ENCODE measurements around the gene GINS2. TPM values are rescaled to one million over a fixed set of nuclear protein-coding genes. Genes with fewer than 3 reads are reported as not detected.

Gene GINS2
- total RNA-seq, 1 experiment from 2014 or later: 53.3 TPM

DNA sequence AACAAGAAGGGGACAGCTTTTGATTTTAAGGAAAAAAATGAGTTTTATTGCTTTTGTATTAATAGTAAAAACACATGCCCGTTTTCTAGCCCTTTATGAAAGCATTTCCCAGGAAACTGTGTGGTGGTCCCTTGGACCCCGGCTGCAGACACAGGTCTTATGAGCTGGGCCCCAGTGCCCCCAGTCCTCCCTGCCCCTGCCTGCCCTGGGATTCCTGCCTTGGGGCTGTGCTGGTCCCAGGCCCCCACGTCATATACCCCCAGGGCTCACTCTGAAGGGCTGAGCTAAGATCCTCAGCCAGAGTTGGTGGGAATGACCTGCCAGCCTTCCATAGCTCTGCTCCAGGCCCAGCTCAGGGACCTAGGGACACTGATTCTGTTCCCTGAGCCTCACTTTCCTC is 30.8 kb downstream of the GINS2 start (continued):
- TF ChIP-seq, protein P1, sequence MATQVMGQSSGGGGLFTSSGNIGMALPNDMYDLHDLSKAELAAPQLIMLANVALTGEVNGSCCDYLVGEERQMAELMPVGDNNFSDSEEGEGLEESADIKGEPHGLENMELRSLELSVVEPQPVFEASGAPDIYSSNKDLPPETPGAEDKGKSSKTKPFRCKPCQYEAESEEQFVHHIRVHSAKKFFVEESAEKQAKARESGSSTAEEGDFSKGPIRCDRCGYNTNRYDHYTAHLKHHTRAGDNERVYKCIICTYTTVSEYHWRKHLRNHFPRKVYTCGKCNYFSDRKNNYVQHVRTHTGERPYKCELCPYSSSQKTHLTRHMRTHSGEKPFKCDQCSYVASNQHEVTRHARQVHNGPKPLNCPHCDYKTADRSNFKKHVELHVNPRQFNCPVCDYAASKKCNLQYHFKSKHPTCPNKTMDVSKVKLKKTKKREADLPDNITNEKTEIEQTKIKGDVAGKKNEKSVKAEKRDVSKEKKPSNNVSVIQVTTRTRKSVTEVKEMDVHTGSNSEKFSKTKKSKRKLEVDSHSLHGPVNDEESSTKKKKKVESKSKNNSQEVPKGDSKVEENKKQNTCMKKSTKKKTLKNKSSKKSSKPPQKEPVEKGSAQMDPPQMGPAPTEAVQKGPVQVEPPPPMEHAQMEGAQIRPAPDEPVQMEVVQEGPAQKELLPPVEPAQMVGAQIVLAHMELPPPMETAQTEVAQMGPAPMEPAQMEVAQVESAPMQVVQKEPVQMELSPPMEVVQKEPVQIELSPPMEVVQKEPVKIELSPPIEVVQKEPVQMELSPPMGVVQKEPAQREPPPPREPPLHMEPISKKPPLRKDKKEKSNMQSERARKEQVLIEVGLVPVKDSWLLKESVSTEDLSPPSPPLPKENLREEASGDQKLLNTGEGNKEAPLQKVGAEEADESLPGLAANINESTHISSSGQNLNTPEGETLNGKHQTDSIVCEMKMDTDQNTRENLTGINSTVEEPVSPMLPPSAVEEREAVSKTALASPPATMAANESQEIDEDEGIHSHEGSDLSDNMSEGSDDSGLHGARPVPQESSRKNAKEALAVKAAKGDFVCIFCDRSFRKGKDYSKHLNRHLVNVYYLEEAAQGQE (IDR thresholded peaks at IDR 0.05; ENCODE audit: low read depth): no peak
- TF ChIP-seq POLR2A (IDR thresholded peaks at IDR 0.05; ENCODE audit: borderline replicate concordance, extremely low read depth, insufficient read depth, insufficient read length) (no peak), SIN3A (IDR thresholded peaks at IDR 0.05; ENCODE audit: low read depth) (no peak), ZNF274 (IDR thresholded peaks at IDR 0.05; ENCODE audit: low read depth, low read length) (no peak), ELF1 (IDR thresholded peaks at IDR 0.05; ENCODE audit: borderline replicate concordance, low read depth) (no peak), ZFX (IDR thresholded peaks at IDR 0.05) (no peak), RAD21 (IDR thresholded peaks at IDR 0.05; ENCODE audit: low read depth) (no peak)
- TF ChIP-seq, protein P2, sequence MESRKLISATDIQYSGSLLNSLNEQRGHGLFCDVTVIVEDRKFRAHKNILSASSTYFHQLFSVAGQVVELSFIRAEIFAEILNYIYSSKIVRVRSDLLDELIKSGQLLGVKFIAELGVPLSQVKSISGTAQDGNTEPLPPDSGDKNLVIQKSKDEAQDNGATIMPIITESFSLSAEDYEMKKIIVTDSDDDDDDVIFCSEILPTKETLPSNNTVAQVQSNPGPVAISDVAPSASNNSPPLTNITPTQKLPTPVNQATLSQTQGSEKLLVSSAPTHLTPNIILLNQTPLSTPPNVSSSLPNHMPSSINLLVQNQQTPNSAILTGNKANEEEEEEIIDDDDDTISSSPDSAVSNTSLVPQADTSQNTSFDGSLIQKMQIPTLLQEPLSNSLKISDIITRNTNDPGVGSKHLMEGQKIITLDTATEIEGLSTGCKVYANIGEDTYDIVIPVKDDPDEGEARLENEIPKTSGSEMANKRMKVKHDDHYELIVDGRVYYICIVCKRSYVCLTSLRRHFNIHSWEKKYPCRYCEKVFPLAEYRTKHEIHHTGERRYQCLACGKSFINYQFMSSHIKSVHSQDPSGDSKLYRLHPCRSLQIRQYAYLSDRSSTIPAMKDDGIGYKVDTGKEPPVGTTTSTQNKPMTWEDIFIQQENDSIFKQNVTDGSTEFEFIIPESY (IDR thresholded peaks at IDR 0.05; ENCODE audit: extremely low read depth, insufficient replicate concordance, low read length): no peak

DNA sequence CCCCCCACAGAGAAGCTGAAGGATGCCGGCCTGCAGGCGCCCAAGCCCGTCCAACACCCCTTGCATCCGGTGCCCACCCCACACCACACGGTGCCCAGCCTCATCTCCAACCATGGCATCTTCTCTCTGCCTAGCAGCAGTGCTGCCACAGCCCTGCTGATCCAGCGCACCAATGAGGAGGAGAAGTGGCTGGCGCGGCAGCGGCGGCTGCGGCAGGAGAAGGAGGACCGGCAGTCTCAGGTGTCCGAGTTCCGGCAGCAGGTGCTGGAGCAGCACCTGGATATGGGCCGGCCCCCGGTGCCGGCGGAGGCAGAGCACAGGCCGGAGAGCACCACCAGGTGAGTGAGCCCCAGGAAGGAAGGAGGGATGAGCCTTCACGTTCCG is 31.5 kb downstream of the GINS2 start:
- Histone ChIP-seq H2AFZ (ENCODE audit: low read depth, low read length, poor library complexity, severe bottlenecking) (no peak overlapping the region), H3K27me3 (ENCODE audit: insufficient read depth, low read length) (no peaks in the 10 kb centered on the region), H3K36me3 (ENCODE audit: control insufficient read depth in 1 of 2, insufficient read depth in 2 of 2, low read length in 2 of 2) (peaks cover 40 to 53% of the 10 kb centered on the region in 2 experiments), H4K20me1 (ENCODE audit: insufficient read depth) (peaks cover 4% of the 10 kb centered on the region; the same call in 1 of the 2 replicates), H3K9me3 (ENCODE audit: control insufficient read depth in 1 of 2, insufficient read depth in 1 of 2, low read depth in 1 of 2, low read length in 2 of 2) (no peaks in the 10 kb centered on the region), H3K4me3 (replicated peaks in 1 of 2; ENCODE audit: low read depth in 1 of 2, low read length in 2 of 2) (no peak overlapping the region), H3K9me2 (ENCODE audit: insufficient read depth) (no peaks in the 10 kb centered on the region), H3K4me1 (ENCODE audit: control insufficient read depth in 1 of 2, insufficient read depth in 2 of 2, low read length in 2 of 2) (peaks cover 0 to 20% of the 10 kb centered on the region in 2 experiments; a peak in 2 of 4 replicates), H3K4me2 (ENCODE audit: low read length) (no peak overlapping the region), H3K9ac (ENCODE audit: low read length) (no peak overlapping the region), H3K27ac (ENCODE audit: low read depth, low read length) (no peak overlapping the region; the same call in 1 of the 2 replicates), H3K79me2 (ENCODE audit: insufficient read depth, low read length) (peaks cover 4% of the 10 kb centered on the region; the same call in 1 of the 2 replicates)
- ChIA-PET CTCF (interaction anchor here (1.2 kb wide), 1 partner anchor 46 kb away, joined by 3 read pairs; no protein-coding TSS in a partner anchor), RAD21 (ENCODE audit: low non-redundant PET in 1 of 2, low total read pairs in 2 of 2, uncharacterized antibody in 2 of 2, unreplicated experiment in 2 of 2) (no interaction called here), POLR2A (no interaction called here)
- TF ChIP-seq CBX3 (IDR thresholded peaks at IDR 0.05; ENCODE audit: low read depth): no peak
- TF ChIP-seq EZH2phosphoT487 (IDR thresholded peaks at IDR 0.05; ENCODE audit: borderline replicate concordance): no peak
- TF ChIP-seq, protein P2 (IDR thresholded peaks at IDR 0.05; ENCODE audit: extremely low read depth, insufficient replicate concordance, low read length): no peak
- TF ChIP-seq CEBPB (IDR thresholded peaks at IDR 0.05; ENCODE audit: low read depth): no peak
- TF ChIP-seq SP1 (IDR thresholded peaks at IDR 0.05; ENCODE audit: low read depth): no peak
- TF ChIP-seq, protein P1 (IDR thresholded peaks at IDR 0.05; ENCODE audit: low read depth): no peak
- no peak for TF ChIP-seq JUND (IDR thresholded peaks at IDR 0.05)
- TF ChIP-seq POLR2A (IDR thresholded peaks at IDR 0.05; ENCODE audit: borderline replicate concordance, extremely low read depth, insufficient read depth, insufficient read length): no peak
- no peak for TF ChIP-seq EZH2 (IDR thresholded peaks at IDR 0.05)
- intact Hi-C loops (cut with micrococcal nuclease): loop anchor here (5.0 kb wide), 1 partner anchor 60 kb away; no protein-coding TSS in a partner anchor
- DNase-seq (ENCODE audit: low read depth, low spot score) (no peak), ATAC-seq (no peak)
- no TSS peak for BruUV-seq (replicated peaks)
